Motor neuron (in vitro differentiated cells): ENCODE results near the gene TSPAN17. TPM values are rescaled to one million over a fixed set of nuclear protein-coding genes. Genes with fewer than 3 reads are reported as not detected.
A peak's percentile ranks its signal among the peaks of the same experiment; 100 is the strongest.
"Not testable (repeated sequence)": the region's sequence is repeated elsewhere in the genome, so short reads cannot be mapped to it uniquely, and the experiment has no call there.

Experiments used
- ATAC-seq, 8 experiments: fragments of 200-7000 bp; cut with Tn5 transposase; replicated peaks in 6 of 8; 2 replicates each; pipeline ENCODE4 v1.8.0; 2021; ENCODE audit warnings: mild to moderate bottlenecking in 8 of 8, moderate library complexity in 8 of 8
- H3K27ac ChIP-seq, 2 donors: fragments of 250-450 bp; sonication (Bioruptor Pico); 2 replicates each; pipeline ENCODE4 v1.9.0; 2021; ENCODE audit warnings: antibody characterized with exemption in 2 of 2, mild to moderate bottlenecking in 2 of 2, moderate library complexity in 1 of 2
- H3K4me1 ChIP-seq, 2 donors: fragments of 250-450 bp; sonication (Bioruptor Pico); replicated peaks in 1 of 2; 2 replicates each; pipeline ENCODE4 v1.6.1; 2021; ENCODE audit warnings: antibody characterized with exemption in 2 of 2, mild to moderate bottlenecking in 2 of 2, moderate library complexity in 1 of 2
- H3K4me3 ChIP-seq, 5 donors: fragments of 250-450 bp; sonication (Bioruptor Pico); 2 replicates each; pipeline ENCODE4 v1.9.0; 2021; ENCODE audit warnings: antibody characterized with exemption in 5 of 5, mild to moderate bottlenecking in 5 of 5, moderate library complexity in 4 of 5
- WGBS, 10 experiments: fragments of 450-650 bp; shearing (Covaris generic); methylation state at CpG; one replicate each; pipeline ENCODE4 v1.0.0; 2022; 5-methylcytosine and 5-hydroxymethylcytosine counted together
- in situ Hi-C, 9 experiments: fragments of 400-800 bp; cut with MboI; loops; one replicate each; pipeline ENCODE4 v1.15.0; 2021; ENCODE audit warnings: low sequenced_read_pairs in 9 of 9, low pct_unique_long_range_greater_than_20kb in 2 of 9; ENCODE audit not compliant: unreplicated experiment in 9 of 9
- total RNA-seq, 8 experiments: library from RNA; unstranded; fragments of 300-600 nt; gene quantifications; 2 replicates each; pipeline versions ENCODE4 v1.2.3 to v1.2.4, GENCODE V29; 2022

TSPAN17 gene, protein sequence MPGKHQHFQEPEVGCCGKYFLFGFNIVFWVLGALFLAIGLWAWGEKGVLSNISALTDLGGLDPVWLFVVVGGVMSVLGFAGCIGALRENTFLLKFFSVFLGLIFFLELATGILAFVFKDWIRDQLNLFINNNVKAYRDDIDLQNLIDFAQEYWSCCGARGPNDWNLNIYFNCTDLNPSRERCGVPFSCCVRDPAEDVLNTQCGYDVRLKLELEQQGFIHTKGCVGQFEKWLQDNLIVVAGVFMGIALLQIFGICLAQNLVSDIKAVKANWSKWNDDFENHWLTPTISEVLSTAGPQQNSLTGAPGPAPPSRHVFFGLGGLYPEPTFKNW
- total RNA-seq, result 10 to 100 TPM; 16.5 to 62.7 (median 25.1) TPM

DNA sequence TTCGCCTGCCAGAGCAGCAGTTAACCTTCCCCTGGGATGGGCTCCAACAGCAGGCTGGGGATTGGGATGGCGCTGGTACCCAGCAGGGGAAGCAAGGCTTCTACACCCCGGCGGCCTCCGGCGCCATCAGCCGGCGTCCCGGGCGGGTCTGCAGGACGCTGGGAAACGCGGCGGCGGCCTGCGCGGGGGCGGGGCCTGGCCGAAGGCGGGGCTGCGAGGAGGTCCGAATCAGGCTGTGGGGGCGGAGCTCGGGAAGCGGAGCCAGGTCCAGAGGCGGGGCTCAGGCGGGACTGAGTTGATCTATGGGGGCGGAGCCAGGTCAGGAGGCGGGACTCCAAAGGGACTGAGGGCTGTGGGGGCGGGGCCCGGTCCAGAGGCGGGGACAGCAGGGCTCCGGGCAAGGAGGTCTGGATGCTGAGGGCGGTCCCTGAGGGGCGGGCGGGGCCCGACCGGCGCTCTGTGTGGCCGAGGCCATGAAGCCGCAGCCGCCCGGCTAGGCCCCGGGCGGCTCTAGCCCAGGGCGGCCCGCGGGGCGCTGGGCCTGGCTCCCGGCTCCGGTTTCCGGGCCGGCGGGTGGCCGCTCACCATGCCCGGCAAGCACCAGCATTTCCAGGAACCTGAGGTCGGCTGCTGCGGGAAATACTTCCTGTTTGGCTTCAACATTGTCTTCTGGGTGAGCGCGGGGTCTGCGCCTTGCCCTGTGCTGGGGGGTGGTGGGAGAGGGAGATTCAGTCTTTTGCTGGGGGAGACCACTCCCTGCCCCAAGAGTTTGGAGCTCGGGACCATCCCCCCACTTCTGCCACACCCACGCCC is at the start of gene TSPAN17:
TSS of gene TSPAN17 (plus strand) at position 455 of the 813 bp plus-strand sequence. CDS start at position 587, 132 bp downstream.
- in situ Hi-C loops, result loop anchor here in 1 of 9 experiments (25.0 kb wide), 1 partner anchor 910 kb away; no protein-coding TSS in a partner anchor
- peak; percentile 84 to 94 (median 92) for ATAC-seq
- WGBS, 10 experiments, result 0 to 1% methylated on average over 1 to 12 of the region's 63 CpGs; no CpG with 5 or more reads in 8 of the 10 experiments
- Histone ChIP-seq H3K4me3 (peak within 1 kb of the TSS; percentile 43 to 59 (median 49)), H3K4me1 (peaks cover 10 to 14% of the 10 kb centered on the region in 2 donors), H3K27ac (peak within 1 kb of the TSS; percentile 67 to 69)

GRCh38 chr5:176599749-176600430 is 47.4 kb upstream of the TSPAN17 start:
- in situ Hi-C loops, H3K4me1 ChIP-seq, H3K27ac ChIP-seq, H3K4me3 ChIP-seq: not testable (repeated sequence)
- peak in 4 of 8 experiments; percentile 8 to 64 (median 36) for ATAC-seq
- 57 to 100% (median 95%) methylated on average over 1 to 9 of the region's 19 CpGs; no CpG with 5 or more reads in 3 of the 10 experiments for WGBS, 10 experiments

GRCh38 chr5:176601901-176602482 is 45.3 kb upstream of the TSPAN17 start:
- in situ Hi-C loops, result no loop called here
- 61 to 90% (median 72%) methylated on average over 2 to 9 of the region's 12 CpGs; no CpG with 5 or more reads in 5 of the 10 experiments for WGBS, 10 experiments
- H3K4me3 ChIP-seq, result no peak overlapping the region
- peaks cover 13 to 16% of the 10 kb centered on the region in 2 donors for H3K4me1 ChIP-seq
- ATAC-seq, result peak in 5 of 8 experiments; percentile 16 to 71 (median 54)
- H3K27ac ChIP-seq, result no peak overlapping the region

DNA sequence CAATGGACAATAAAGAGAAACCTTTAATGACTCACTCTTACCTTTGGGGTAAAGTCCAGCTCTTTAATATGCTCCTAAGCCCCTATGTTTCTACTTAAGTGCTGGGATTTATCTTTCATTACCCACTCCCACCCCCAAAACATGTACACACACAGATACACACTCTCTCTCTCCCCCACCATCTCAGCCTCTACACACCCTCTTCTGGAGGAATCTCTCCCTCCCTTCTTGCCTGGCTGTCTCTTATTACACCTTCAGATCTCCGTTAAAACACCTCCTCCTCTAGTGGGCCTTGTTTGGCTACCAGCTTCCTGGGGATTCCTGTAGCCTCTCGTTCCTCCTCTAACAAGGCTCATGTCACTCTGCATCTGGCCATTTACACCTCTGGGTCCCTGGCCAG is 44.2 kb upstream of the TSPAN17 start:
- in situ Hi-C loops, result no loop called here
- no peak overlapping the region for H3K27ac ChIP-seq
- H3K4me1 ChIP-seq, result peaks cover 14 to 18% of the 10 kb centered on the region in 2 donors
- ATAC-seq, result no peak
- WGBS, 10 experiments, result 21 to 100% (median 57%) methylated on average over 1 to 2 of the region's 2 CpGs; no CpG with 5 or more reads in 3 of the 10 experiments
- no peak overlapping the region for H3K4me3 ChIP-seq

GRCh38 chr5:176606032-176606431 is 41.3 kb upstream of the TSPAN17 start:
- ATAC-seq, result peak in 1 of 8 experiments; percentile 7
- WGBS, 10 experiments, result 58 to 100% (median 60%) methylated on average over 1 to 2 of the region's 3 CpGs; no CpG with 5 or more reads in 7 of the 10 experiments
- H3K27ac ChIP-seq, result peak overlapping the region in 1 of 2 donors; percentile 14
- no peak overlapping the region for H3K4me3 ChIP-seq
- H3K4me1 ChIP-seq, result peaks cover 25% of the 10 kb centered on the region in 2 donors
- in situ Hi-C loops, result no loop called here

GRCh38 chr5:176606875-176607274 is 40.4 kb upstream of the TSPAN17 start:
- Histone ChIP-seq H3K4me1 (peaks cover 22 to 25% of the 10 kb centered on the region in 2 donors), H3K4me3 (no peak overlapping the region), H3K27ac (peak overlapping the region in 1 of 2 donors; percentile 29)
- no peak for ATAC-seq
- 100% methylated on average over 1 to 2 of the region's 3 CpGs; no CpG with 5 or more reads in 7 of the 10 experiments for WGBS, 10 experiments
- in situ Hi-C loops, result no loop called here

GRCh38 chr5:176608142-176608705 is 39.1 kb upstream of the TSPAN17 start:
- Histone ChIP-seq H3K4me3 (peak overlapping the region in 4 of 5 donors; percentile 51 to 78 (median 72)), H3K27ac (no peak overlapping the region), H3K4me1 (peaks cover 17 to 25% of the 10 kb centered on the region in 2 donors)
- in situ Hi-C loops, result no loop called here
- 80 to 100% (median 86%) methylated on average over 1 to 3 of the region's 4 CpGs; no CpG with 5 or more reads in 6 of the 10 experiments for WGBS, 10 experiments
- ATAC-seq, result no peak

GRCh38 chr5:176608937-176609723 is 38.2 kb upstream of the TSPAN17 start:
- 16 to 100% (median 65%) methylated on average over 1 to 5 of the region's 46 CpGs; no CpG with 5 or more reads in 5 of the 10 experiments for WGBS, 10 experiments
- Histone ChIP-seq H3K4me1 (peaks cover 19 to 33% of the 10 kb centered on the region in 2 donors), H3K27ac (peak overlapping the region; percentile 75 to 76), H3K4me3 (peak overlapping the region; percentile 51 to 78 (median 68))
- in situ Hi-C loops, result no loop called here
- ATAC-seq, result peak in 4 of 8 experiments; percentile 1 to 64 (median 16)

GRCh38 chr5:176609724-176610434 is 37.4 kb upstream of the TSPAN17 start, which contains the start of gene GPRIN1:
TSS of gene GPRIN1 (minus strand) at chr5:176610156. CDS start at chr5:176599834, 10,322 bp downstream.
- in situ Hi-C loops, result no loop called here
- Histone ChIP-seq H3K4me1 (peaks cover 19 to 34% of the 10 kb centered on the region in 2 donors), H3K27ac (peak within 1 kb of the TSS; percentile 75 to 76), H3K4me3 (peak within 1 kb of the TSS; percentile 51 to 78 (median 68))
- WGBS, 10 experiments, result no CpG with 5 or more reads among the region's 101 CpGs
- ATAC-seq, result peak; percentile 75 to 95 (median 82)

- Histone ChIP-seq H3K27ac (peak overlapping the region in 1 of 2 donors; percentile 56), H3K4me3 (peak overlapping the region; percentile 51 to 78 (median 68)), H3K4me1 (peaks cover 19 to 34% of the 10 kb centered on the region in 2 donors)
- in situ Hi-C loops, result no loop called here
- ATAC-seq, result peak in 2 of 8 experiments; percentile 3 to 4
- WGBS, 10 experiments, result 0% methylated on average over 1 of the region's 31 CpGs; no CpG with 5 or more reads in 9 of the 10 experiments
Measured at GRCh38 chr5:176610435-176610773, 36.9 kb upstream of the TSPAN17 start.

GRCh38 chr5:176611435-176611834 is 35.8 kb upstream of the TSPAN17 start:
- WGBS, 10 experiments, result 9 to 100% (median 70%) methylated on average over 1 to 4 of the region's 10 CpGs; no CpG with 5 or more reads in 3 of the 10 experiments
- Histone ChIP-seq H3K4me3 (no peak overlapping the region), H3K27ac (no peak overlapping the region), H3K4me1 (peaks cover 17 to 31% of the 10 kb centered on the region in 2 donors)
- no peak for ATAC-seq
- in situ Hi-C loops, result no loop called here
